Body of pancreas (tissue), 4 donors: ENCODE results near the gene ABHD12. TPM values are rescaled to one million over a fixed set of nuclear protein-coding genes. Genes with fewer than 3 reads are reported as not detected.
A peak's percentile ranks its signal among the peaks of the same experiment; 100 is the strongest.

Experiments used
- ATAC-seq: fragments of 150-250 bp; one replicate; pipeline ENCODE4 v1.9.1; 2016
- DNase-seq, 4 donors: peaks; one replicate each; pipeline ENCODE4 v3.0.0-alpha.2; 2019
- H3K27ac ChIP-seq, 4 donors: fragments of 200-600 bp; sonication (generic); 1 replicate in 3 of 4; 2 replicates in 1 of 4; pipeline versions ENCODE4 v1.5.1 to v1.6.1; 2016 to 2019; ENCODE audit warnings: mild to moderate bottlenecking in 1 of 4, mixed read lengths in 1 of 4, moderate library complexity in 1 of 4
- H3K27me3 ChIP-seq, 2 donors: fragments of 200-600 bp; sonication (generic); one replicate each; pipeline ENCODE4 v1.6.0; 2016; ENCODE audit warnings: mild to moderate bottlenecking in 1 of 2
- H3K36me3 ChIP-seq, 2 donors: fragments of 200-600 bp; sonication (generic); replicated peaks in 1 of 2; 2 replicates each; pipeline ENCODE4 v1.5.1; 2016; ENCODE audit warnings: low read depth in 2 of 2; ENCODE audit not compliant: insufficient read depth in 1 of 2
- H3K4me1 ChIP-seq: fragments of 200-600 bp; sonication (generic); one replicate; pipeline ENCODE4 v1.6.0; 2016
- H3K4me3 ChIP-seq, 2 donors: fragments of 200-600 bp; sonication (generic); 1 replicate in 1 of 2; 2 replicates in 1 of 2; pipeline ENCODE4 v1.5.1; 2016 to 2019
- H3K9me3 ChIP-seq, 3 donors: fragments of 200-600 bp; sonication (generic); 1 replicate in 2 of 3; 2 replicates in 1 of 3; pipeline ENCODE4 v1.5.1; 2016
- CTCF ChIP-seq, 7 experiments: fragments of 450-650 bp in 4 of 7; fragments of 200-600 bp in 3 of 7; sonication (generic) in 3 of 7; IDR thresholded peaks; one replicate each; pipeline ENCODE4 v1.5.1; 2016 to 2019; ENCODE audit warnings: antibody characterized with exemption in 7 of 7
- POLR2A ChIP-seq, 3 donors: fragments of 450-650 bp; IDR thresholded peaks; one replicate each; pipeline ENCODE4 v1.6.1; 2016; ENCODE audit warnings: antibody characterized with exemption in 3 of 3, mild to moderate bottlenecking in 2 of 3
- WGBS, 2 donors: methylation state at CpG; one replicate each; pipeline ENCODE4 v1.1.5; 2017; 5-methylcytosine and 5-hydroxymethylcytosine counted together
- intact Hi-C: fragments of 100-400 bp; cut with DNase I; formaldehyde crosslinking; loops from one replicate; pipeline ENCODE4 v1.15.1; 2023
- small RNA-seq: library from RNA; depleted of rRNA; stranded (forward); fragments of <200 nt; gene quantifications from one replicate; pipeline ENCODE3, GENCODE V24; 2016
- total RNA-seq, 2 donors: library from RNA; depleted of rRNA; stranded (reverse); fragments of >200 nt; gene quantifications; one replicate each; pipeline ENCODE4 v1.1.0, GENCODE V29; 2016

The ABHD12 gene
- total RNA-seq, 2 donors from 2014 or later, result 74.7 to 106 TPM

GRCh38 chr20:25252230-25252651, 138.4 kb downstream of the ABHD12 start:
- H3K9me3 ChIP-seq, result no peaks in the 10 kb centered on the region
- intact Hi-C loops, result no loop called here
- no peak for DNase-seq
- H3K27ac ChIP-seq, result peak overlapping the region in 1 of 4 donors; percentile 15
- H3K4me1 ChIP-seq, result peaks cover 42% of the 10 kb centered on the region
- no peaks in the 10 kb centered on the region for H3K36me3 ChIP-seq
- no peaks in the 10 kb centered on the region for H3K27me3 ChIP-seq
- no peak overlapping the region for H3K4me3 ChIP-seq
- 72 to 80% methylated on average over 1 to 6 of the region's 6 CpGs for WGBS, 2 donors
- no peak for ATAC-seq
- TF ChIP-seq CTCF (IDR thresholded peaks at IDR 0.05) (no peak), POLR2A (IDR thresholded peaks at IDR 0.05) (no peak)

- H3K27me3 ChIP-seq, result no peaks in the 10 kb centered on the region
- WGBS, 2 donors, result 89 to 91% methylated on average over 4 of the region's 4 CpGs
- H3K4me3 ChIP-seq, result no peak overlapping the region
- DNase-seq (no peak), ATAC-seq (no peak)
- intact Hi-C loops, result no loop called here
- TF ChIP-seq CTCF (IDR thresholded peaks at IDR 0.05) (no peak), POLR2A (IDR thresholded peaks at IDR 0.05) (no peak)
- no peaks in the 10 kb centered on the region for H3K9me3 ChIP-seq
- H3K4me1 ChIP-seq, result peaks cover 49% of the 10 kb centered on the region
- H3K36me3 ChIP-seq, result no peaks in the 10 kb centered on the region
- no peak overlapping the region for H3K27ac ChIP-seq
Measured at GRCh38 chr20:25251558-25251957, 139.1 kb downstream of the ABHD12 start.

GRCh38 chr20:25251019-25251418, 139.6 kb downstream of the ABHD12 start:
- intact Hi-C loops, result no loop called here
- DNase-seq, result no peak
- peaks cover 53% of the 10 kb centered on the region for H3K4me1 ChIP-seq
- H3K27me3 ChIP-seq, result no peaks in the 10 kb centered on the region
- H3K27ac ChIP-seq, result no peak overlapping the region
- no peak overlapping the region for H3K4me3 ChIP-seq
- 91 to 95% methylated on average over 9 of the region's 9 CpGs for WGBS, 2 donors
- H3K36me3 ChIP-seq, result no peaks in the 10 kb centered on the region
- TF ChIP-seq POLR2A (IDR thresholded peaks at IDR 0.05), result no peak
- no peak for TF ChIP-seq CTCF (IDR thresholded peaks at IDR 0.05)
- H3K9me3 ChIP-seq, result no peaks in the 10 kb centered on the region
- ATAC-seq, result no peak

- TF ChIP-seq POLR2A (IDR thresholded peaks at IDR 0.05) (no peak), CTCF (IDR thresholded peaks at IDR 0.05) (no peak)
- DNase-seq (no peak), ATAC-seq (no peak)
- intact Hi-C loops, result no loop called here
- Histone ChIP-seq H3K27me3 (no peaks in the 10 kb centered on the region), H3K36me3 (no peaks in the 10 kb centered on the region), H3K4me3 (no peak overlapping the region), H3K27ac (no peak overlapping the region), H3K4me1 (peaks cover 48% of the 10 kb centered on the region), H3K9me3 (no peaks in the 10 kb centered on the region)
- 88 to 92% methylated on average over 3 of the region's 3 CpGs for WGBS, 2 donors
Measured at GRCh38 chr20:25250508-25250907, 140.1 kb downstream of the ABHD12 start.

Small RNA genes lying within 50 kb of the gene (small RNA-seq; reads per million reads assigned to genes)
- not detected for gene AL121772.2

Other genes with a start within 250 kb of the ABHD12 start
- gene ENTPD6, start 195.1 kb downstream of the ABHD12 start, total RNA-seq, result 10 to 100 TPM; 59.9 to 79.8 TPM
- gene PYGB, start 142.8 kb downstream of the ABHD12 start, total RNA-seq, result 10 to 100 TPM; 34.8 to 42.8 TPM
- gene GINS1, start 16.8 kb upstream of the ABHD12 start, total RNA-seq, result under 1 TPM; 0.78 to 0.99 TPM
- gene NINL, start 194.7 kb upstream of the ABHD12 start, total RNA-seq, result 10 to 100 TPM in 1 of 2 donors, 1 to 10 TPM in 1; 6.7 to 34.9 TPM
- gene NANP, start 233.2 kb upstream of the ABHD12 start, total RNA-seq, result 1 to 10 TPM; 2.6 to 9.6 TPM